ENCODE data around the gene PDS5A.
"Not testable (repeated sequence)": the region's sequence is repeated elsewhere in the genome, so short reads cannot be mapped to it uniquely, and the experiment has no call there.

PDS5A gene

DNA sequence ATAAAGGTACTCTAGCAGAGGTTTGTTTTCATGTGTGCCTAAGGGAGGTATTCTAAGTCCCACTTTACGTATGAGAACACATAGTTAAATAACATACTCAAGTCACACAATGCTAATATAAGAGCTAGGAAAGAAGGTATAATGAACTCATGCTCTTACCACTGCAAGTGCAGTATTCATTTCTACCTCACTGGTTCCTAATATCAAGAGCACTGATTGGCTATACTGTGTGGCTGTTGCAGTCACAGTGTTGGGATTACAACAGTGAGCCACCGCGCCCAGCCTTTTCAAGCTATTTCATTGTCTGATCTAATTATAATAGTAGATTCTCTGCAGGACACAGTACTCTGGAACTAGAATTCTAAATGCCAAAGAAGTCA is 84.0 kb downstream of the PDS5A start:
- no peak for DNase-seq

DNA sequence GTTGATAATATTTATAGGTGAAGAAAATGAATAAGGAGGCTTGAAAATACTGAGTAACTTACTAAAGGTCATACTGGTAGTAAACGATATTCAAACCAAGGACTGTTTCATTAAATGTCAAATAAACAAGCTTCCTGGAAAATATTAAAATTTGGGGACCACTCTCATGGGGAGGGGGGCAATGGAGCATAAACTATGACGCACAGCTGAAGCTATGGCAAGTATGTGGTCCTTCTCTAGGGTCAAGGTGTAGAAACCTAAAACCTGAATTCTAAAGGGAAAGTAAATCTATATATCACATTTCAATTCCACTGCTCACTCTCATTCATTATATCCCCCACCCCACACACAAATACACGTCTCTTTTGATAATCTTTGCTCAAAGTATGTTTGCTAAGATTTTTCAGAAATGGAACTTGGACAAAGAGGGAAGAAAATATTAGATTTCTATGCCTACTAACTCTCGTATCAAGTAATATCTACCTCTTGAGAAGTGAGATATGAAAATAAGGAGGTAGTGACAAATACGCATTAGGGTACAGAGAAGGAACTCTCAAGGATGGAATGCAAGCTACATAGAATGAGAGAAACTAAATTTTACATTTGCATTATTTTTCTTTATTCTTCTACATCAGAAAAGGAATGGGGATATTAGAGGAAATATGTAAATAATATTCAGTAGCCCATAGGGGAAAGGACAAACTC is 84.6 kb downstream of the PDS5A start:
- no peak for DNase-seq

DNA sequence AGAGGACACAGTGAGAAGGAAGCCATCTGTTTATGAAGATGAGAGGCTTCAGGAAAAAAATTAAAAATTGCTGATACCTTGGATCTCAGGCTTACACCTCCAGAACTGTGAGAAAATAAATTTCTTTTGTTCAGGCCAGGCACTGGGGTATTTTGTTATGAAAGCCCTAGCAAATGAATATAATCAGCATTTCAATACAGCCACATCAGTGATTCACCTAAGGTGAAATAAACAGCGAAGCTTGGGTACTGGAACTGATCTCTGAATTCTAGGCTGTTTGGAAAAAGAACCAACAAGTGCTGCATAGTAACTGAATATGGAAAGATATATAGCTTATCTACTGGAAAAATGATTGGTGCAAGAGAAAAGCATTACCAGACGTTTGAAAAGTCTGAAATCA is 88.5 kb downstream of the PDS5A start:
- DNase-seq: no peak

DNA sequence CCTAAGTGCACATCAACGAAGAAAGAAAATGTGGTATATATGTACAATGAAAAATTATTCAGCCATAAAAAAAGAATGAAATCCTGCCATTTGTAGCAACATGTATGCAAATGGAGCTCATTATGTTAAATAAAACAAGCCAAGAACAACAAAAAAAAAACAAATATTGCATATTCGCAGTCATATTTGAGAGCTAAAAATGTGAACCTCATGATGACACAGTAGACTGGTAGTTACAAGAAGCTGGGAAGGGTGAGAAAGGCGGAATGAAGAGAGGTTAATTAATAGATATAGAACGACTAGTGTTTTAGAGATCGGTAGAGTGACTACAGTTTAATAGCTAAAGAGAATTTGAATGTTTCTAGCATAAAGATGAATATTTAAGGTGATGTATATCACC is 89.2 kb downstream of the PDS5A start:
- no peak for DNase-seq

DNA sequence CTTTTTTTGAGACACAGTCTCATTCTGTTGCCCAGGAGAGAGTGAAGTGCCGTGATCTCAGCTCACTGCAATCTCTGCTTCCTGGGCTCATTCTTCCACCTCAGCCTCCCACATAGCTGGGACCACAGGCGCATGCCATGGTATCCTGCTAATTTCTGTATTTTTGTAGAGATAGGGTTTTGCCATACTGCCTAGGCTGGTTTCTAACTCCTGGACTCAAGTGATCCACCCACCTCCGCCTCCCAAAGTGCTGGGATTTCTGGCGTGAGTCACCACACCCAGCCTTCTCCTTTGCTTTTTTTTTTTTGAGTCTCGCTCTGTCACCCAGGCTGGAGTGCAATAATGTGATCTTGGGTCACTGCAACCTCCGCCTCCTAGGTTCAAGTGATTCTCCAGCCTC is 94.1 kb downstream of the PDS5A start:
- DNase-seq: no peak

DNA sequence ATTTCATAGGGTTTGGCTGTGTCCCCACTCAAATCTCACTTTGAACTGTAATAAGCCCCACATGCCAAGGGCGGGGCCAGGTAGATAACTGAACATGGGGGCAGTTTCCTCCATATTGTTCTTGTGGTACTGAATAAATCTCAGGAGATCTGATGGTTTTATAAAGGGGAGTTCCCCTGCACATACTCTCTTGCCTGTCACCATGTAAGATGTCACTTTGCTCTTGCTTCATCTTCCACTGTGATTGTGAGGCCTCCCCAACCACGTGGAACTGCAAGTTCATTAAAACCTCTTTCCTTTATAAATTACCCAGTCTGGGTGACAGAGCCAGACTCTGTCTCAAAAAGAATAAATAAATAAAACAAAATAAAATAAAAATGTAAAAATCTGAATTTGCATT is 95.9 kb downstream of the PDS5A start:
- no peak for DNase-seq

DNA sequence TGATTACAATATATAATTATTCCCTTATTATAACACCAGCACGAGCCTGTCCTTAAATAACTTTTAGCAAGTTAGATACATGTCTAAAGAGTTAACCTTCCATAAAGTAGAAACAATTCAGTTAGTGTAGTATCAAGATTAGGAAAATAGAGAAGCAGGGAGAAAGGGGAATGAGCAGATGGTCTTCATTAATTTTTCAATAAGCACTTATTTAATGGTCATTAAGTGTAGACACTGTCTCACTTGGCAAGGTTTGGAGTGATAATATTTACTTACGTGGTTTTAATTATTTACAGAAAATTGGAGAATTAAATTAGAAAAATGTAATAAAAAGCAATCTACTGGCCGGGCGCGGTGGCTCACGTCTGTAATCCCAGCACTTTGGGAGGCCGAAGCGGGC is 99.7 kb downstream of the PDS5A start:
- no peak for DNase-seq

DNA sequence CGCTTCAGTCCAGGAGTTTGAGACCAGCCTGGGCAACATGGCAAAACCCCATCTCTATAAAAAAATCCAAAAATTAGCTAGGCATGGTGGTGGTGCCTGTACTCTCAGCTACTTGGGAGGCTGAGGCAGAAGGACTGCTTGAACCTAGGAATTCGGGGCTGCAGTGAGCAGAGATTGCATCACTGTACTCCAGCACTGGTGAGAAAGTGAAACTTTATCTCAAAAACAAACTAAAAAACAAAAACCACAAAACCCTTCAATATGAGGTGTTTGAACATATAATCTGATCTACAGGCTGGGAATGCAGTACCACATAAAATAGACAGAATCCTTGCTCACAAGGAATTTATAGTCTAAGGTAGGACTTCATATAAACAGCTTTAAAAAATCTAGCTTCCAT is 103.9 kb downstream of the PDS5A start:
- DNase-seq: no peak

DNA sequence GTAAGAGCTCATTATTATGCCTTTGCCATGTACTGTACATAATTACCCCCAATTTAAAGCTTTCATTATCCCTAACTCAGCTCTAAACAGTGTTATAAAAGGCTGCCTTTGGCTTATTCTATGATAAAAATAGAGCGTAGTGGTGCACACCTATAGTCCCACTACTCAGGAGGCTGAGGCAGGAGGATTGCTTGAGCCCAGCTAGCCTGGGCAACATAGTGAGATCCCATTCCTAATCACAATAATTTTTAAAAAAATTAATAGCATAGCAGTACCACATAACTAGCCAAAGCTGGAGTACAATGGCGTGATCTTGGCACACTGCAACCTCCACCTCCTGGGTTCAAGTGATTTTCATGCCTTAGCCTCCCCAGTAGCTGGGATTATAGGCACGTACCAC is 112.4 kb downstream of the PDS5A start:
- DNase-seq: no peak

DNA sequence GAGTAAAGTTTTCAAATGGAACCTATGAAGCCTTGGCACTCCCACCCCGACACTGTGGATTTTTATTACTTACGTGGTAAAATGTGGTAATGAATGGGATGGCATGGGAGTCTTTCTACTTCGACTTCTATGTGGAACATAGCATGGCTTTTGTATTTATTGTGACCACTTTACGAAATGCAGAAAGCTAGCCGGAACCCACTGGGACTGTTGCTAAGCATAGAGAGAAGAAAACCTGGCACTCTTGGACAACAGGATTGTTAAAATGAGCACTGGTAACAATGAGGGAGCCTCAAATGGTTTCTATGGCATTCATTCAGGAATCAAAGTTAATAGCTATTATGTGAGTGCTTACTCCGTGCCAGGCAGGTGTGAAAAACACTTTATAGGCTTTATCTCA is 113.3 kb downstream of the PDS5A start:
- no peak for DNase-seq

DNA sequence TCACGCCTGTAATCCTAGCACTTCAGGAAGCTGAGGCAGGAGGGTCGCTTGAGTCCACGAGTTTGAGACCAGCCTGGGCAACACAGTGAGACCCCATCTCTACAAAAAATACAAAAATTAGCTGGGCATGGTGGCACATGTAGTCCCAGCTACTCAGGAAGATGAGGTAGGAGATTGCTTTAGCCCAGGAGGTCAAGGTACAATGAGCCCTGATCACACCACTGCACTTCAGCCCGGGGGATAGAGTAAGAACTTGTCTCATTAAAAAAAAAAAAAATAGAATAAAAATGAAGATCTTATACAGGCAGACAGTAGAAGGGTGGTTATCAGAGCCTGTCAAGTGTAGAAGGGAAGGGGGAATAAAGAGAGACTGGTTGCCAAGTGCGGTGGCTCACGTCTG is 116.9 kb downstream of the PDS5A start:
- DNase-seq: no peak

DNA sequence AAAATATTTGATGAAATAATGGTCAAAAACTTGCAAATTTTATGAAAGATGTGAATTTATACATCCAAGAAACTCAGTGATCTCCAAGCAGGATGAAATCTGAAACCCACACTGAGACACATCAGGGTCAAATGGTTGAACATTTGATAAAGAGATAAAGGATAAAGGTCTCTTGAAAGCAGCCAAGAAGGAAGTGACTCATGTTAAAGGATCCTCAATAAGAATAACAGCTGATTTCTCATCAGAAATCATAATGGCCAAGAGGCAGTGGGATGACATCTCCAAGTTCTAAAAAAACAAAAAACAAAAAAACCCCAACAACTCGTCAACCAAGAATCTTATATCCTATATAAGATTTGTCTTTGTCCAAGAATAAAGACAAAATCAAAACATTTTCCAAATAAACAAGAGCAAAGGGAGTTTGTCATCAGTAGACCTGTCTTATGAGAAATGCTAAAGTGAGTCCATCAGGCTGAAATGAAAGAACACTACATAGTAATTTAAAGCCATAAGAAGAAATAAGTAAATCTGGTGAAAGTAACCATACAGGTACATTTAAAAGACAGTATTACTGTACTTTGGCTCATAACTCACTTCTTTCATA is 121.7 kb downstream of the PDS5A start:
- no peak for DNase-seq

DNA sequence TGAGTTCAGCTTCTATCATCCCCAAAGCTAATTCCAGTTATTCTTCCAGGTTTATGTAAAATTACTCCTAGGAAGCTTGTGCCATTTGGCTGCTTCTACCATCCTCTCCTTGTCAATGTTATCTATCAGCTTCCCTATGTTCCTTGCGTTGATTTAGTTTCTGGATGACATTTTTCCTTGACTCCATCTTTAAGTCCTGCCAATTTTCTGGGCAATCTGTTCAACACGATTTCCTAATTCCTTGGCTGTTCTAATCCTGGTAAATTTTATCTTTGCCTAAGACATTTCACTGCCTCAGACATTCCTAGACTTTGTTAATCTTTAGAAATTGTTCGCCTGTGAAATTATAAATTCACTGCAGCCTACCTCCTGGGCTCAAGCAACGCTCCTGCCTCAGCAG is 125.1 kb downstream of the PDS5A start:
- DNase-seq: no peak

DNA sequence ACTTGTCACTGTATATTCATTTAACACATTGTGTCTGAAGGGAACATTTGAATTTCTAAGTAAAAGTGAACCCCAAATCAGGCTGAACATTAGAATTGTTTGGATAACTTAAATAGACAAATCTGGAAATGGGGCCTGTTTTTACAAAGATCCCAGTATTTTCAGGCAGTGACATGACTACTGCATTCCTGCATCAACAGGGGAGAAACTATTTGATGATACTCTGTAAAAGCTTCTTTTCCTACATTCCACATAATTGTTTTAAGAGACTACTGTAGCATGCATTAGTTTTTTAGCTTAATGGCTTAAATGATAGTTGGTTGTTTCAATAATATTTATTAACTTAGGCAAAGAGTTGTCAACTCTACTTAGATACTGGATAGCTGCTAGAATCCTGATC is 127.0 kb downstream of the PDS5A start:
- DNase-seq: no peak

DNA sequence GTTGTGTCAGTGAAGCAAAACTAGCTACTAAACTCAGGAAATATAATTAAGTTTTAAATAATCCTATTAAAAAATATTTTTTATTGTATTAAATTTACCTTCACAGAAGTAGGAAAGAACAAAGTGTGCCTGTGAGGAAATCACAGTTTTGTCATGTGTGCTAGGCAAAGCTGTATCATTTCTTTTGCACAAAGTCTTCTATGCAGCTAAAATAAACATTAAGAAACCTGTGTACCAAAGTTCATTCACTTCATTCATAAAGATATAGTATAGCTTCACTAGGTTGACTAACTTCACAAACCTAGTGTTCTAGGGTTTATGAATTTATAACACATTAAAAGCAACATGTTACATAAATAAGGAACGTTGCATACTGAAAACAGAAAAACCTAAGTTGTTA is 131.0 kb downstream of the PDS5A start:
- no peak for DNase-seq

DNA sequence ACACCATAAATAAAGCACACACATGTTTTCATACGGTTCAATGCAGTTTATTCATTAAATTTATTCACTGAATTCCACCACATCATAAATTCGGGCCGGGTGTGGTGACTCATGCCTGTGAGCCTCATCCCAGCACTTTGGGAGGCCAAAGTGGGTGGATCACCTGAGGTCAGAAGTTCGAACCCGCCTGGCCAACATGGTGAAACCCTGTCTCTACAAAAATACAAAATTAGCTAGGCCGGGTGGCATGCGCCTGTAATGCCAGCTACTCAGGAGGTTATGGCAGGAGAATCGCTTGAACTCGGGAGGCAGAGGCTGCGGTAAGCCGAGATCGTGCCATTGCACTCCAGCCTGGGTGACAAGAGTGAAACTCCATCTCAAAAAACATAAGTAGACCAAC is 131.6 kb downstream of the PDS5A start:
- DNase-seq: no peak

DNA sequence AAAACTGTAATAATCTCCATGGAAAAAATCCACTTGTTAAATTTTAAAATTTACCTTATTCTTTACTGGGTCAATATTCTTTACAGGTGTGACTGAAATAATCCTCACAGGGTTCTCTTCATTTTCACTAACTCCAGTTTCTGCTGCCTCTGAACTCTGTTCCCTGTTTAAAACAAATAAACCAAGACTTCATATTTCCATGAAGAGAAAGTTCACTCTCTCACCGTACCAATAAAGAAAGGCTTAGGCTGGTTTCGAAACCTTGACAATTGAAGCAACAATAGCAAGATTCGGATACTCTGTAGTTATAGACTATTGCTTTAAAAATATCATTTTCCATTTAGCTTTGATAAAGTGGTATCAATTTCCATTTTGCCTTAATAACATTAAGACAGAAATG is 135.8 kb downstream of the PDS5A start:
- no peak for DNase-seq

DNA sequence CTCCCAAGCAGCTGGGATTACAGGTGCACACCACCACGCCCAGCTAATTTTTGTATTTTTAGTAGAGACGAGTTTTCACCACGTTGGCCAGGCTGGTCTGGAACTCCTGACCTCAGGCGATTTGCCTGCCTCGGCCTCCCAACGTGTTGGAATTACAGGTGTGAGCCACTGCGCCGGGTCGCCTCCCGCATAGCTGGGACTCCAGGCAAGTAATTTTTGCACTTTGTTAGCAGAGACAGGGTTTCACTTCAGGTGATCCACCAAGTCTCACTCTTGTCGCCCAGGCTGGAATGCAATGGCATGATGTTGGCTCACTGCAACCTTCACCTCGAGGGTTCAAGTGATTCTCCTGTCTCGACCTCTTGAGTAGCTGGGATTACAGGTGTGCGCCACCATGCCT is 137.2 kb downstream of the PDS5A start:
- DNase-seq: not testable (repeated sequence)

DNA sequence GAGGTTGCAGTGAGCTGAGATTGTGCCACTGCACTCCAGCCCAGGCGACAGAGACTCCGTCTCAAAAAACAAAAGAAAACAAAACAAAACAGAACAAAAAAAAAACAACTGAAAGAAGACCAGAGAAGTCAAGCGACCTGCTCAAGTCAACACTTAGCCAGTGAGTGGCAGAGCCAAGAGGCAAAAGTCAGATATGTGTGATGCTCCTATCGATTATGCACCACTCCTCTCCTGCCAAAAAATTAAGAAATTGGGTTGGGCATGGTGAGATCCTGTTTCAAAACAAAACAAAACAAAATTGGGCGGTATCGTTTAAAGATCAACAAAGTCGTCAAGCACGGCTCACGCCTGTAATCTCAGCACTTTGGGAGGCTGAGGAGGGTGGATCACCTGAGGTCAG is 137.7 kb downstream of the PDS5A start:
- DNase-seq: no peak

DNA sequence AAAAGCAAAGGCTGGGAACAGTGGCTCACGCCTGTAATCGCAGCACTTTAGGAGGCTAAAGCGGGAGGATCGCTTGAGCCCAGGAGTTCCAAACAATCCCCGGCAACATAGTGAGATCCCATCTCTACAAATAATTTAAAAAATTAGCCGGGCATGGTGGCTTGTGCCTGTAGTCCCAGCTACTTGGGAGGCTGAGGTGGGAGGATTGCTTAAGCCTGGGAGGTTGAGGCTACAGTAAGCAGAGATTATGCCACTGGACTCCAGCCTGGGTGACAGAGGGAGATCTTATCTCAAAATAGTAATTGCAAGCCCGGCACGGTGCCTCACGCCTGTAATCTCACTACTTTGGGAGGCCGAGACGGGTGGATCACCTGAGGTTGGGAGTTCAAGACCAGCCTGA is 139.3 kb downstream of the PDS5A start:
- DNase-seq: not testable (repeated sequence)

DNA sequence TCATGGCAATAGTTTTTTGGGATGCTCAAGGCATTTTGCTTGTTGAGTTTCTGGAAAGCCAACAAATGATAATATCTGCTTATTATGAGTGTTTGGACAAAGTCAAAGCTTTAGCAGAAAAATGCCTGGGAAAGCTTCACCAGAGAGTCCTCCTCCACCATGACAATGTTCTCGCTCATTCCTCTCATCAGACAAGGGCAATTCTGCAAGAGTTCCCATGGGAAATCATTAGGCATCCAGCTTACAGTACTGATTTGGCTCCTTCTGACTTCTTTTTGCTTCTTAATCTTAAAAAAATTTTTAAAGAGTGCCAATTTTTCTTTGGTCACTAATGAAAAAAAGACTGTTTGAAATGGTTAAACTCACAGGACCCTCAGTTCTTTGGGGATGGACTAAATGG is 143.4 kb downstream of the PDS5A start:
- DNase-seq: no peak

DNA sequence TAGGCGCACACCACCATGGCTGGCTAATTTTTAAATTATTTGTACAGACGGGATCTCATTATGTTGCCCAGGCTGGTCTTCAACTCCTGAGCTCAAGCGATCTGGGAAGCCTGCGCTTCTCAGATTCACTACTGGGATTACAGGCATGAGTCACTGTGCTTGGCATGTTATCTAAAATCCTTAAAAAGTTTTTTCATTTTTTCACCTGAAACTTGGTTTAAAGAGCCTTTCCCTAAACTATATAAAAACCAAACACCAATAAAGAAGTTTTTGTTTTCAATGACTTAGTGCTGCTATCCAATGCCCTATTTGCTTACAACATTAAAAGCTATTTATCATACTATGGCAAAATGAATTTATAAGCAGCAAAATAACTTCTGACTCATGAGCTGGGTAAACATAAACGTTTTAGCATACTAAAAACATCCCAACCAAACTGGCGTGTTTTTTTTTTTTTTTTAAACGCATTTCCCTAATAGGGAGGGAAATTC is 151.9 kb downstream of the PDS5A start:
- DNase-seq: no peak

DNA sequence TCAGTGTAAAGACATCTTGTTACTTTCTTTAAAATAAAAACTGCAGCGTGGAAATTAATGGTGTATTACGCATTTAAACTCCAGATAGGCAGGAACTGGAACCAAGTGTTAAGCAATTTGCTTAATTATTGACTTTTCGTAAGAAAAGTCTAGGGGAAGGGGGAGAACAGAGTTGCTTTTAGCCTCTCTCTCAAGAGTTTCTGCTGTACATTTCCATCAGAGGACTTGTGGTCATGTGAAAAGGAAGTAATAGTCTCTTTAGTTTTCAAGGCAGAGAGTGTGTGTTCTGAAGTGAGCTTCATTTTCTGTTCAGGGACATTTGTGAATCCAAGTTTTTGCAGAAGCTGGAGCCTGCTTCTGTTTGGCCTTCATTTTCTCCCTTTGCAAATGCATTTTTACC is 152.6 kb downstream of the PDS5A start:
- no peak for DNase-seq

DNA sequence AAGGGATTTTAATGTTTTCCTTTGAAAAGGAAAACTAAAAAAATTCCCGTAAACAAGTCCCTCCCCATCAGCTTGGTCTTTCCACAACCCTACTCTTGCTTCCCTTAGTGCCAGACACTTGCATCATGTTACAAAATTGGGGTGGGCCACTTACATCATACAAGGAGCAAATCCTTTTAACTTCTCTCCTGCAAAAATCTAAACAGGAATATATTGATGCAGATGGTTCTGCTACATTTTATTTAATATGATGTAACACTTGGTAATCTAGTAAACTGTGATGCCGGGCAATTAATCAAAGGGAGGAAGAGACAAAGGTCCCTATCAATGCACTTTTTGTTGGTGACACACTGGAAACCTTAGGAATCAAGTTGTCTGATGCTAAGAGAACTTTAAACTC is 154.5 kb downstream of the PDS5A start:
- DNase-seq: no peak

DNA sequence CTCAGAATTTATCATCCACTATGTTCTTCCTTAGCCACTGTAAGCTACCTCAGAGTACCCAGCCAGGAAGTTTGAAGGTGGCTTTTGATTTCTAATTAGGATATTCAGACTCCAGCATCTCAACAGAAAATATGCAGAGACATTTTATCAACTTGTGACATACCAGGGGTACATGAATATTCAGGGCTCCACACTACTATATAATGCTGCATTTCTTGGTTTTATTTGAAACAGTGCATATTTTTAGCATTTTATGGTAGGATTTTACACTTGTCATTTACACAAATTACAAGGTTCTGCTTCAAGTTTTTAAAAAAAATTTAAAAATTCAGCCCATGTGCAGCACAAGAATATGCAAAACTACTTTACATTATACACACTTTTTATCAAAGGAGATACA is 155.0 kb downstream of the PDS5A start:
- DNase-seq: no peak
